HG02610 (cell line): ENCODE measurements around the gene CUX1.

Experiments used
- ATAC-seq: cut with Tn5 transposase; IDR thresholded peaks from one replicate; pipeline ENCODE4 v1.9.1; 2021; ENCODE audit warnings: mild to moderate bottlenecking, moderate library complexity; ENCODE audit not compliant: unreplicated experiment

Gene CUX1

DNA sequence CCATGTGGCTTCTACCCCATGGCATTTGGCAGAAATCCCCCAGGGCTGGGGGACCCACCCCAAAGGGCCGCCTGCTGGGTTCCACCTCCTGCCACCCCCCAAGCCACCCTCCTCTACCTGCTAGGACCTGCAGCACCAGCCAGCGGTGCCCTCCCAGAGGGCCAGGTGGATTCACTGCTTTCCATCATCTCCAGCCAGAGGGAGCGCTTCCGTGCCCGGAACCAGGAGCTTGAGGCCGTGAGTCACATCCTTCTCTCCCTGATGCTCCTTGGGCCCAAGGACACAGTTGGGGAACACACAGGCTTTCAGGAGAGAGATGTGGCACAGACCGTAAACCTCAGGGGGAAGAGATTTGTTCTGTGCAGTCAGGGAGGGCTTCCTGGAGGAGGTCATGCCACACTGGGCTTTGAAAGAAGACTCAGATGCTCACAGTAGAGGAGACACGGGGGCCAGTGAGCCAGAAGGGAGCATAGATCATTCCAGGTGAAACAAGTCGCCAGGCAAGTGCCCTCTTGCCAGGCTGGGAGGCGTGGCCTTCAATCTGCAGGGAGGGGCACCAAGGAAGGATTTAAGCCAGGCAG is 457.8 kb downstream of the CUX1 start:
- no peak for ATAC-seq

DNA sequence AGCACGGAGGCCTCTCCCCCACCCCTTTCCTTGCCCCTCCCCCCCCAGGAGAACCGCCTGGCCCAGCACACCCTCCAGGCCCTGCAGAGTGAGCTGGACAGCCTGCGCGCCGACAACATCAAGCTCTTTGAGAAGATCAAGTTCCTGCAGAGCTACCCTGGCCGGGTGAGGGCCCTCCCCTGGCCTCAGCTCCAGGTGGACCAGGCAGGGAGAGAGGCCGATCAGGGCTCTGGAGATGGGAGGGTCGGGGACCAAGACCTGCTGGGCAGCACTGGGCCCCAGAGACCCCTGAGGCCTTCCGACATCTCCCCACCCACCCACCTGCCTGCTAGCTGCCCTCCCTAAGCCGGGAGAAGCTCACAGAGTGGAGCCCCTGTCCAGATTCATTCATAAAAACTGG is 460.5 kb downstream of the CUX1 start:
- ATAC-seq: no peak

DNA sequence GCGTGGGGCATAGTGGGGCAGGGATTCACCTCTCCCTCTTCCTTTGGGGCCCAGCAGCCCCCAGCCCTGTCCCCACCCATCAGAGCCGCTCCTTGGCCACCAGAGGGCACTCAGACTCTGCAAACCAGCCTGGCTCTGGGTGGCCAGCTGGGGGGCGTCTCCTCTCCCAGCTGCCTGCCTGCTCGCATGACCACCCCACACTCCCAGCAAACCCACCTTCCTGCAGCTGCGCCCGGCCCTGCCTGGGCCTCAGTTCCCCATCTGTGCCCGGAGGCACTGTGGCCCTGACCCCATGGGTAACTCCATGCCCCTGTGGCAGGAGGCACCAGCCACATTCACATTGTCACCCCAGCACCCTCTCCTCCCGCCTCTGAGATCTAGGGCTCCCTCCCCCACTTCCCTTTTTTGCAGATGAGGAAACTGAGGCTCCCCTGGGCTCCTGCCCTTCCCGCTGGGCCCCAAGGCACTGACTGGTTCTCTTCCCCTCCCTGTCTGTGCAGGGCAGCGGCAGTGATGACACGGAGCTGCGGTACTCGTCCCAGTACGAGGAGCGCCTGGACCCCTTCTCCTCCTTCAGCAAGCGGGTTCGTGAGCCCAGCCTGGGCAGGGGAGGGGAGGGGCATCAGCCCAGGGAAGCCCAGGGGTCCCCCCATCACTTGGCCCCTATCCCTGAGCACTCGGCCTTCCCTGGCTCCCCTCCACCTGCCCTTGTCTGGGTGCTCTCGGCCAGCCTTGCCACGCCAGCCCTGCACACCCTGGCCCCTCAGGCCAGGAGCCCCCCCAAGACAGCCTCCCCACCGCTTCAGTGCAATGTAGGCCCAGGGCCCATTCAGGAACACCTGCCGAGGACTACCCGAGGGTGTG is 462.3 kb downstream of the CUX1 start:
- peak; percentile 66 for ATAC-seq

DNA sequence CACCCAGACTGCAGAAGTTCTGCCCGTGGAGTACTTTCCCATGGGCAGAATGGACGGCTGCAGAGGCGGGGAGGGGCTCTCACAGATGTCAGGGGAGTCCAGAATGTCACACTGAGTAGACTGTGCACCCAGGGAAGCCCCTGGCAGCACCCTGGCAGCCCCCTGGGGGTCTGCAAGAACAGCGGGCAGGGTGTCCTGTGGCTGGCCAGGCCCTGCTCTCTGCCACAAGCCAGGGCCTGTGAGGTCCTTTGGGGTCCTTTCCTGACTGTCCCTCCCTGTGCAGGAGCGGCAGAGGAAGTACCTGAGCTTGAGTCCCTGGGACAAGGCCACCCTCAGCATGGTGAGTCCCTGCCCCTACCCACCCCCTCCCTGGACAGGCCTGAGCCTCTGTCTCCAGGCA is 463.1 kb downstream of the CUX1 start:
- ATAC-seq: no peak

DNA sequence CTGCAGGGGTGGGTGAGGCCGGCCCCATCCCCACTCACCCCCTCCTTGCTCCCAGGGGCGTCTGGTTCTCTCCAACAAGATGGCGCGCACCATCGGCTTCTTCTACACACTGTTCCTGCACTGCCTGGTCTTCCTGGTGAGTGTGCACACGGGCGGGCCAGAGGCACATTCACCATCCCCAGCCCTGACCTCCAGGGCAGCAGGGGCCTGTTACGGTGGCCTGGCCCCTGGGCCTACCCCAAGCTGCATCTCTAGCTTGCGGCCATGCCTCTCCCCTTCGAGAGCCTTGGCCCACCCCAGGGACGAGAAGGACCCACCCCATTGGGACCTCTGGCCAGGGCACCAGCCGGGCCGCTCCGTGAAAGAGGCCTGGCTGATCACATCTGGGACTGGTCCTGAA is 464.4 kb downstream of the CUX1 start:
- no peak for ATAC-seq

DNA sequence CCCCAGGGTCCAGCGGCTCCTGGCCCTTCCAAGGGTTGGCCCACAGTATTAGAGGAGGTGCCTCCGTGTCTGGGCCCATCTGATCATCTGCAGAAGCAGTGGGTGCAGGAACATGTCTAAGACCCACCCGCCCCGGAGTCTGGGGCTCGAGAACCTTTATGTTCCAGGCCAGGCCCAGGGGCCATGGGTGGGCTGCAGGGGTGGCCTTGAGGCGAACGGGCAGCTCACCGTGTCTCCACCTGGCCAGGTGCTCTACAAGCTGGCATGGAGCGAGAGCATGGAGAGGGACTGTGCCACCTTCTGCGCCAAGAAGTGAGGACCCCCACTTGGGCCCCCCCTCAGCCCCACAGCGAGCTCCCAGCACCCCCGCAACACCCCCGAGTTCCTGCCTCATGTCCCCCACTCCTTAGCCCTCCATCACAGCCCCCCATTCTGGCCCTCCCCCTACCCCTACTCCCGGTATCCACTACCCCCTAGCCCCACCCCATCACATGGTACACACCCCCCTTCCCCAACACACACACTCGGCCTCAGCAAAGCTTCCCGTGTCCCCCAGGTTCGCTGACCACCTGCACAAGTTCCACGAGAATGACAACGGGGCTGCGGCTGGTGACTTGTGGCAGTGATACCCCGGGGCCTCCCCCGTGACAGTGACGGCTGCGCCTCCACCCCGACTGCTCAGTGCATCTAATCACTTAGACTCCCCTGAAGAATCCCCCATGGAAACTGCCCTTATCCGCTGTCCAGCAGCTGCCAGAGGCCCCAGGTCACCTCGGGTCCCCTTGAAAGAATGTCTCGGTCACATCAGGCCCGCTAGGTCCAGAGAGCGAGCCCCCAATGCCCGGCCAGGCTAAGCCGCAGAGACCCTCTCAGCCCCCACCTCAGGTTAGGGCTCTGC is 465.3 kb downstream of the CUX1 start:
- no peak for ATAC-seq

DNA sequence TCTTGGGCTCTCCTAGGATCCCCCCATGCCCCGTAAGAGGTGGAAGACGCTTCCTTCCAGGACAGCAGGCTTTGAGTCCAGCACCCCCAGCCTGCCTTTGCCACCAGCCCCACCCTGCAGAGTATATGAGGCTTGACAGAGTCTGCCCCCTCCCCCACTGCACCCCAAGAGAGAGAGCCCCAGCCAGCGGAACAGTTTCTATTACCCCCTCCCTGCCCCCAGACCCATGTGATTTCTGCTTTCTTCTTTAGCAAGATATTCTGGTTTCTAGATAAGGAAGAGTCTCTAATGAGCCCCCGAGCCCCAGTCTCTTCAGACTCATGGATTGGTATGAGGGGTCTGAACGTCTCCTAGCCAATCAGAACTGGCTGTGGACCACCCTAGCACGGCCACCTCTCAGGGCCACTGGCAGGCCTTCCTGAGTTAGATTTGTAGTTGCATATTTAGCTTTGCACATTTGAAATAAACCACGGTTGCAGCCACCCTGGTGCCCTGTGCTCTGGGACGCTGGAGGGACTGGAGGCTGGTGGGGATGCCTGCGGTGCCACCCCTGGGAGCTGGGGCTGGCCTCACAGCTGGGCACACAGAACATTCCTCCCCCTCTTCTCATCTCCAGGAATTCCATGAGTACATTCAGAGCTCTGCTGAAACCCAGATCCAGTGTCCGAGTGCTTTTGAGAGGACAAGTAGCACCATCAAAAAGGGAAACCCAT is 466.2 kb downstream of the CUX1 start:
- no peak for ATAC-seq

DNA sequence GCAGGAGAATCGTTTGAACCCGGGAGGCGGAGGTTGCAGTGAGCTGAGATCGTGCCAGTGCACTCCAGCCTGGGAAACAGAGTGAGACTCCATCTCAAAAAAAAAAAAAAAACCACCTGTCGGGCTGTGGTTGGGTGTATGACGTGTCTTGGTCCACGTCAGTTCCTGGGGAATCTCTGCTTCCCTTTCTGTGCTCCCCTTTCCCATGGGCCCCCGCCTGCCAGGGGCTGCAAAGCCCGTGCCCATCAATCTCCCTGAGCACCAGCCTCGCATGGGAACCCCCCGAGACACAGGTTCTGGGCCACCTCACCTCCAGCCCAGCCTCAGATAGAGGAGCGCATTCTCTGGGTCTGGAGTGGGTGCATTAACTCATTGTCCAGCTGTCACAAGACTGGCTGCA is 467.0 kb downstream of the CUX1 start:
- ATAC-seq: no peak

DNA sequence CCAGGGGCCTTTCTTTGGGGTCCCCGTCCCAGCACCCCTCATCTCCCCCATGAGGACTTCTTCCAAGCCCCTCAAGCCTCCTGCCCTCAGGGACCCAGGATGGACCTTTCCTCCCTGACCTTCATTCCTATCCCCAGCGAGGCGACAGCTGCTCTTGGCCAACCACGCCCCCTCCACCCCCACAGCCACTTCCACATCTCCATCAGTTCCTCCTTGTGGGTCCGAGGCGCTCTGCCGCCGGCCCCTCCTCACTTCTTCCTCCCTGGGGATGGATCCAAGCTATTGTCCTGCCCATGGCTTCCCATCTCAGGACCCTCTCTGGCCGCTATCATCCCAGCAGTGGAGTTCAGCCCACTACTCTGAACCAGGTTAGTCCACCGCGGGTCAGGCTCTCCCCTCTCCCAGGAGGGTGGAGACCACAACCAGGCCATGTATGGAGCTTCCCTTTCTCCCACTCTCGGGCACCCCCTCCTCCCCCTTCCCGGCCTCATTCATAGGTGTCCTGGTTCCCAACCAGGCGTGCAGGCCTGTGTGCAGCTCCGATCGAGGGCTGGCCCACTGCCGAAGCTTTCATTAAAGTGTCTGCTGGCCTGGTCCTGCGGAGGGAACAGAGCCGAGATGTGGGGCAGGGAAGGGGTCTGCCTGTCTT is 467.6 kb downstream of the CUX1 start:
- no peak for ATAC-seq

DNA sequence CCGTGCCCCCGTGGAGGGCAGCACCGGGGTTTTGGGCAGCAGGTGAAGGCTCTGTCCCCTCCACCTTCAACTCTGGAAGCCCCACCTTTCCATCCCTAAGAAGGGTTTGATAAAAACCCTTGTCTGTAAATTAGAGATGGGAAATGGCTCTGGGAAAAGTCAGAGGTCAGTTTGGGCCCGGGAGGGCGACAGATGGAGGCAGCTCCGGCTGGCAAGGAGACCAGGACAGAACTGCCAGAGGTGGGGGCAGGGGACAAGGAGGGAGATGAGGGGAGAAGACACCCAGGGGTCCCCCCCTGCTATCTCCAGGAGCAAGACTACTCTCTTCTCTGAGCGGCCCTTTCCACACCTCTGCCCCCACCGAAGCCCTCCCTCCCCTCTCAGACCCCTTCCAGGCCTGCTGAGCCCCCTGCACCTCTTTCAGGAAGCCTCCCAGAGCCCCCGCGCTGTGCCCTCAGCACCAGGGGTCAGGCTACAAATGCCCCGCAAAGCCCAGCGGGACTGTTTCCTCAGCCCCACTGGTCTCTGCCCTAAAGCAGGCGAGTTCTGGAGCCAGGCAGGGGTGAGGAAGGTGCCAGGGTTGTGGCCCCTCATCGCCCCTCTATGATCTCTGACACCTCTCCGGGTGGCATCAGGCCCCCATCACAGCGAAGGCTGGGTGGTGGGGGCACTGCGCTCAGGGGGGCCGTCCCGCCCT is 468.3 kb downstream of the CUX1 start:
- ATAC-seq: no peak

DNA sequence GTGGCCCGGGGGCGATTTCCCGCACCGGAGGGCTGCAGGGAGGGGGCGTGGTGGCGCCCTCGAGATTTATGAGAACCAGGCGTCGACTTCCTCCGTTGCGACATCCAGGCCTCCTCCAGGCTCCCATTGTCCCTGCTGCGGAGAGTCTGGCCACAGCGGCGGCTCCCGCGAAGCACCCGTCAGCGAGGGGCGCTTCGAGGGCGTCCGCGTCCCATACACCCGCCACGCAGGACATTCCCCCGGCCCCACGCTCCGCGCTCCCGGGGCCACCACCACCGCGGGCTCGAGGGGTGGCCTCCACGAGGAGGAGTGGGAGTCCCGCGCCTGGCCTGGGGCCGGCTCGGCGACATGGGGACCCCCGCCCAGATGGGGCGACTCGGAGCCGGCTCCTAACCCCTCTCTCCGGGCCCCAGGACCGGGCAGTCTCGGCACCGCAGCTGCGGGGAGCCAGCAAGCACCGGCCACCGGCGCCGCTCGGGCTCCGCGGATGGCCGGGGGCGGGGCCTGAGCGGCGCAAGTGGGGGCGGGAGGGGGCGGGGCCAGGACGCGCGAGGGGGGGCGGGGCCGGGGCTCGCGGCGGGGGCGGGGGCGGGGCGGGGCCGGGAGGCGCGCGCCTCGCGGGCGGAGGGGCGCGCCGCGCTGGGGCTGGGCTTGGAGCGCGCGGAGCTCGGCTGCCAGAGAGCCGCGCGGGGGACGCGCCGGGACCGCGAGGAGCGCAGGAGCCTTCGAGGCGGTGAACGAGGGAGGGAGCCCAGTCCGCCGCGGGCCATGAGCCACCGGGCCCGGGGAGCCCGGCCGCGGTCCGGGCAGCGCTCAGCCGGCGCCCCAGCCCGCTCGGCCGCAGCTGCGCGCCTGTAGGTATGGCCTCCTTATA is 469.0 kb downstream of the CUX1 start, which contains the start of gene SH2B2:
SH2B2 (plus strand) TSS at position 632 of the 874 bp plus-strand sequence. CDS start 13,683 bp downstream, outside the sequence.
- peak; percentile 21 for ATAC-seq

DNA sequence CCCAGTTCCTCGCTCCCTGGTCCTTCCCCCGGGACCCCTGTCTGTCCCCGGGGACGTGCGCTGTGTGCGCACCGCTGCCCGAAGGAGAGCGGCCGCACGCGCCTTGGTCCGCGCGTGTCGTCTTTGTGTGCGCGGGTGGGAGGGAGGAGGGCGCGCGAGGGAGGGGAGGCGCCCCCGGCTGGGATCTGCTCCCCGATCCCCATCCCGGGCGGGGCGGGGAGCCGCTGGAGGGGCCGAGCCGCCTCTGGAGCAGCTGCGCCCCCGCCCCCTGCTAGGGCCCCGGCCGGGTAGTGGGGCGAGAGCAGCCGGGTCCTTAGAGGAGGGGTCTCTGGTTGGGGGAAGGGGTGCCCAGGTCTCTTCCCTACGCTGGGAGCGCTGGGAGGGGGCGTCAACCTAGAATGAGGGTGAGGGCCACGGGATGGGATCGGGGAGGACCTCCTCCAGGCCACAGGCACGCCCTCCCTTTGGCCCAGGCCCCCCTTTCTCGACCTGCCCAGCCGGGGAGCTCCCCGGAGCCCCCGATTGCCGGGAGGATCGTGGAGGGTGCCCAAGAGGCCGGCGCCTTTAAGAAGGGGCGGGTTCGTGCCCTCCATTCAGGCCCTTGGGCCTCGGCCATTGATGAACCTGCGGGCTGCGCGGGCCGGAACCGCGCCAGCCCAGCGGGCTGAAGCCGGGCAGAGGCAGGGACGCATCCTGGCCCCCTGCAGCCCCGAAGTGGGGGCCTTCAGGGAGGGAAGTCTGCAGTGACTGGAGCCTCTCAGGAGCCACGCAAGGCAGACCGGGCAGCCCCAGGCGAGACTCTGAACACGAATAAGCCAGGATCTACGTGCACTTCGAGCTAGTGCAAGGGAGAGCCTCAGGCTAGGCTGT is 469.9 kb downstream of the CUX1 start:
- no peak for ATAC-seq

DNA sequence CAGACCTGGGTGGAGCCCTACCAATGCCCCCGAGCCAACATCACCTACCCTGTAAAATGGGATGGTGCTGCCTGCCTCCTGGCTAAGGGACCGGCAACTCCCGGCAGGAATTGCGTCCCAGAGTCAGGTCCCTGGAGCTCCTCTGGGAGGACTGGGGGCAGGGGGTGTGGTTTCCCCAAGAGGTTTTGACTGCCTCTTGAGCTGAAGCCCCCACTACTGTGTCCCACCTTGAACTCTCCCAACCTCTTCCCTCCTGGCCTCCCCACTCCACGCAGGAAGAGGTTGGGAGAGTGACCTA is 470.5 kb downstream of the CUX1 start:
- no peak for ATAC-seq

DNA sequence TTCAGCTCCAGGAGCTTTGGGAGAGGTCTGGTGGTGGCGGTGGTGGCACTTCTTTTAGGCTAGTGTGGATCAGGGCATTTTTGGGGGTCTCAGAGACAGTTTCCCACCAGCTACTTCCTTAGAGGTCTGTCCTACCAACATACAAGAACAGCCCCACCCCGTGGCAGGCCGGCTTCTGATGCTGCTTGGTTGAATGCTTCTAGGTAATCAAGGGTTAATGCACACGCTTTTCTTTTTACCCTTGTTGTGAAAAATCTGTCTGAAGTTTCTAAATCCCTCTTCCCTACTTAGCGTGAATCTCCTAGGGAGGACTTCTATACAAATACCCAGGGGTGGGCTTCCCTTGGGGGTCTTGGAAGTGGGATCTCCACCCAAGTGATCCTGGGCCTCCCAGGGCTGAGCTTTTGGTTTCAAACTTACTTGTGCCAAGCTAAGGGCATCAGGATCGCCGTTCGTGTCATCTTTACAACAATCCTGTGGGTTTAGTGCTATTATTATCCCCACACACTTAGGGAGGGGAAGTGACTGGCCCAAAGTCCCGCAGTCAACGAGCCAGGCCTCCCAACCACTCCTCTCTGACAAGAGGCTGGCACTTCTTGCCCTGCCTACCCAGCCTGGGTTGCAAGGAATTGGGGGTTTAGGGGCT is 471.0 kb downstream of the CUX1 start:
- ATAC-seq: no peak

DNA sequence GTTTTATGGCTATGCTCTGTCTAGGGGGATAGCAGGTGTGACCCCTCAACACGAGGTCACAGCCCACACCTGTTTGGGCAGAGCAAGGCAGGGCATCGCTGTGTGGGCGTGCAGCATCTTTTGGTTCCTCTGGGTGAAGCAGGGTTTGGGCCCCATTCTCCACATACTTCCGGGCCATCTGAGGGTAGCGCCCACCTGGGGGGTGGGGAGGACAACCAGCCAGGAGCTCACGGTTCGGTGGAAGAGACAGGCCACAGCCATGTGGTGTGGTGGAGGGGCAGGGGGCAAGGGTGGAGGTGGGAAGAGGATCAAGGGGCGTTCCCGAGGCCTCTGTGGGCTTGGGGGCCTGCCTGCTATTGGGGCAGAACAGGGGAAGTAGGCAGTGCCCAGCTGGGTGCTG is 471.6 kb downstream of the CUX1 start:
- no peak for ATAC-seq

DNA sequence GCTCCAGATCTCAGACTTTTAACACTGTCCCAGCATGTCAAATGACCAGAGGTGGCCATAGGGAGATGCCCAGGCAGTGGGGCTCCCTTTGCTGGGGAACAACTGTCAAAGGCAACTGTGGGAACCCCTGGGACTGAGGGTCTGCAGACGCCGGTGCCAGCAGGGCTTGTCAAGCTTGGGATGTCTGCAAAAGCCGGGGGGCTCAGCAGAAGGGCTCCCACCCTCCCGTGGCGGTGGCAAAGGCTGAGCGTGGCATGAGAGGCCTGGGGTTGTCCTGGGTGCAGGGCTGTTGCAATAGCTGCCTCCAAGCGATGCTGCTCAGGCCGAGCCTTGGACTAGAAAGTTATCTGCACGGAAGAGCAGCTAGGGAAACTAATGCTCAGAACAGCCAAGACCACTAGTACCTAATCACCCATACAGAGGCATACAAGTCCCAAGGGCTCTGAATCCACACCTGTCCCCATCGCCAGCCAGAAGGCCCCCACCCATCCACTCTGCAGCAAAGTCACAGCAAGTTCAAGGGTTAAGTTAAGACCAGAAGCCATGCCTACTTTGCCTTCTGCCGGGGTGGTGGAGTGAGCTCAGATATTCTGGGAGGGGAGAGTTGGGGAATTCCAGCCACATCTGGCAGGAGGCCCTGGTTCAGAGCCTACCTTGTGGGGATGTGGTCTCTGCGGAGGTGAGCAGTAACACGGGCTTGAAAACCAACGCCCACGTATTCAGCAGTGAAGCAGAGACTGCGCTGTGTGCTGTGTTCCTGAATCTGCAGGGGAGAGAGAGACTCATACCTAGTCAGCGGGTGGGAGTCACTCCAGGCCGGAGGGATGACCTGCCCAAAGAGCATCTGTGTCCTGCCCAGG is 473.9 kb downstream of the CUX1 start:
- peak; percentile 57 for ATAC-seq

DNA sequence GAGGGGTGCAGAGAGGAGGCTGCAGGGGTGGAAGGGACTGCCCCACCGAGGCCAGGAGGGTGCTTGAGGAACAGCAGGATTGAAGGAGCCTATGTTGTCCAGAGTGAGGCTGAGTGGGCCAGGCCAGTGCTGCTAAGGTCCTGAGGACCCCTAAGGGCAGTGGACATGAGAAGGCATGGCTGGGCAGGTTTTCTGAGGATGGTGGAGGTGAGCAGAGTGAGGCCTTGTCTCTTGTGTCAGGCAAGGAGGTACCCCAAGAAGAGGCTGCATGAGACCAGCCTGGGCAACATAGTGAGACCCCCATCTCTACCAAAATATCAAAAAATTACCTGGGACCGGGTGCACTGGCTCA is 474.5 kb downstream of the CUX1 start:
- no peak for ATAC-seq
